ENCODE results near the gene HOXB4. TPM values are rescaled to one million over a fixed set of nuclear protein-coding genes. Genes with fewer than 3 reads are reported as not detected.

HOXB4 gene
- total and polyA plus RNA-seq, 10 of the 15 experiments (the other 5 are each of a cell fraction or from before 2014, with no cell fraction given) = 0.35 to 5.8 (median 3.0) TPM

DNA sequence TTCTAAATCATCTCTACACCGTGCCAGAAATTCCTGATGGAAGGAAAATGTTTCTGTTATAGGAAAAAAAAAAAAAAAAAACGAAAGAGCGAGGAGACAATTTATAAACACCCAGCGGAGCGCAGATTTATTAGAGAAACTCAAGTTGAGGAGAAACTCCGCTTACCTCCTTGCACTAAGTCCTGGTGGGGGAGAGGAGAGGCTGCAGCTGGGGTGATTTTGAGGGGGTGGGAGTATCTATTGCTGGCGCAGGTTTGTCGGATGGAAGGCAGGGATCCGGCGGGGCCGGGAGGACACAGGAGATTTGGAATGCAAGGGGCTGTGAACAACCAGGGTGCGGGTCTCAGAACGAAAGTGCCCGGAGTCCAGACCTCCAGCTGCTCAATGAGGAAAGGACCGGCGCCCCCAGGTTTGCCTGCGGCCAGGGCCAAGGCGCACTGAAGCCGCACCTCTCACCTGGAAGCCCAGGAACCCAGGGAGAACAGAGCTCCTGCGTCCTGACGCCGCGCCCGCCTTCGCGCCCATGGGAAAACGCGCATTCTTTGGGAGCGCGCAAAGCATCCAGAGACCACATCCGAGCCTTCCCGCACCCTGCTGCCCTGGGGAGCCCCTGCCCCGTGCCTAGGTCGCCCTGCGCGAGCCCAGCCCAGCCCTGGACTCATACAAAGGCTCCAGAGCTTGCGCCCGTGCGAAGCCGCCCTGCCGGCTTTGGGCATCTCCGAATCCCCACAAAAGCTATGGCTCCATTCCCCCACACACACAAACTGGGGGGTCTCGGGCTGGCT lies 39.5 kb upstream of the HOXB4 start:
- no peak overlapping the region for H3K4me3 ChIP-seq
- SMC1A ChIA-PET (ENCODE audit: uncharacterized antibody, unreplicated experiment) = interaction anchor here (0.7 to 1.6 kb wide), 5 partner anchors 9 to 355 kb away, joined by 3 to 8 read pairs (median 3); partner anchors contain the start of gene HOXB9
- no TSS peak for BruUV-seq (replicated peaks)
- H4K20me1 ChIP-seq (ENCODE audit: control insufficient read depth, insufficient read depth) = no peaks in the 10 kb centered on the region
- RAD21 ChIA-PET (ENCODE audit: unreplicated experiment) = interaction anchor here (0.5 to 2.1 kb wide), 14 partner anchors 11 to 592 kb away, joined by 3 to 8 read pairs (median 4); partner anchors contain the start of gene HOXB5
- no peaks in the 10 kb centered on the region for H3K79me2 ChIP-seq (ENCODE audit: control insufficient read depth, insufficient read depth, low read length)
- 43% methylated on average over 41 of the region's 43 CpGs for WGBS (ENCODE audit: insufficient coverage, insufficient replicate concordance, low lambda C conversion rate, missing lambda C conversion rate)
- ATAC-seq (no peak), DNase-seq (ENCODE audit: low read depth, low spot score) (no peak), FAIRE-seq (no peak)
- intact Hi-C loops (cut with micrococcal nuclease; ENCODE audit: unreplicated experiment) = loop anchor here (1.0 to 5.0 kb wide), 3 partner anchors 355 to 591 kb away; no protein-coding TSS in a partner anchor
- H3K4me1 ChIP-seq (ENCODE audit: control insufficient read depth, insufficient read depth, low read length) = no peaks in the 10 kb centered on the region
- H3K9ac ChIP-seq (ENCODE audit: control insufficient read depth, insufficient read depth, low read length) = no peak overlapping the region
- CTCF ChIA-PET = interaction anchor here (0.9 to 2.1 kb wide), 23 partner anchors 8 to 592 kb away, joined by 3 to 14 read pairs (median 5); partner anchors contain the start of genes HOXB5 and HOXB7
- H3K27me3 ChIP-seq (replicated peaks in 1 of 2; ENCODE audit: control insufficient read depth in 2 of 2, insufficient read depth in 2 of 2, low read length in 1 of 2) = peaks cover 30 to 46% of the 10 kb centered on the region in 2 experiments
- H2AFZ ChIP-seq (ENCODE audit: control insufficient read depth, low read depth, low read length) = no peak overlapping the region
- H3K36me3 ChIP-seq (ENCODE audit: control insufficient read depth in 2 of 2, insufficient read depth in 2 of 2, low read length in 1 of 2) = no peaks in the 10 kb centered on the region
- H3K27ac ChIP-seq (ENCODE audit: control insufficient read depth, insufficient read depth) = no peak overlapping the region
- TF ChIP-seq ZNF24 (IDR thresholded peaks at IDR 0.05) (no peak), ZBTB33 (IDR thresholded peaks at IDR 0.05) (no peak), NFXL1 (IDR thresholded peaks at IDR 0.05; ENCODE audit: borderline replicate concordance) (no peak)
- TF ChIP-seq, protein P1, sequence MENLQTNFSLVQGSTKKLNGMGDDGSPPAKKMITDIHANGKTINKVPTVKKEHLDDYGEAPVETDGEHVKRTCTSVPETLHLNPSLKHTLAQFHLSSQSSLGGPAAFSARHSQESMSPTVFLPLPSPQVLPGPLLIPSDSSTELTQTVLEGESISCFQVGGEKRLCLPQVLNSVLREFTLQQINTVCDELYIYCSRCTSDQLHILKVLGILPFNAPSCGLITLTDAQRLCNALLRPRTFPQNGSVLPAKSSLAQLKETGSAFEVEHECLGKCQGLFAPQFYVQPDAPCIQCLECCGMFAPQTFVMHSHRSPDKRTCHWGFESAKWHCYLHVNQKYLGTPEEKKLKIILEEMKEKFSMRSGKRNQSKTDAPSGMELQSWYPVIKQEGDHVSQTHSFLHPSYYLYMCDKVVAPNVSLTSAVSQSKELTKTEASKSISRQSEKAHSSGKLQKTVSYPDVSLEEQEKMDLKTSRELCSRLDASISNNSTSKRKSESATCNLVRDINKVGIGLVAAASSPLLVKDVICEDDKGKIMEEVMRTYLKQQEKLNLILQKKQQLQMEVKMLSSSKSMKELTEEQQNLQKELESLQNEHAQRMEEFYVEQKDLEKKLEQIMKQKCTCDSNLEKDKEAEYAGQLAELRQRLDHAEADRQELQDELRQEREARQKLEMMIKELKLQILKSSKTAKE (IDR thresholded peaks at IDR 0.05; ENCODE audit: low read depth, poor library complexity, severe bottlenecking) = no peak
- in situ Hi-C loops (cut with MboI) = no loop called here
- no peak overlapping the region for H3K4me2 ChIP-seq (ENCODE audit: control insufficient read depth, insufficient read depth)
- no peaks in the 10 kb centered on the region for H3K9me3 ChIP-seq (replicated peaks; ENCODE audit: control insufficient read depth, insufficient read depth, low read length)
- POLR2A ChIA-PET = interaction anchor here (1.6 kb wide), 1 partner anchor 16 kb away, joined by 11 read pairs; no protein-coding TSS in a partner anchor

Measured in GM12878 (cell line).